AG09309 (cell line): ENCODE results near the gene FIP1L1.
A peak's percentile ranks its signal among the peaks of the same experiment; 100 is the strongest.
"Not testable (repeated sequence)": the region's sequence is repeated elsewhere in the genome, so short reads cannot be mapped to it uniquely, and the experiment has no call there.

Experiments
- DNase-seq: peaks from one replicate; pipeline ENCODE4 v3.0.0-alpha.2; 2010; ENCODE audit warnings: low read depth
- H3K4me3 ChIP-seq: 2 replicates; pipeline ENCODE4 v1.5.1; 2011; ENCODE audit warnings: mild to moderate bottlenecking, low read depth, low read length, moderate library complexity; ENCODE audit not compliant: control insufficient read depth
- CTCF ChIP-seq: IDR thresholded peaks from 2 replicates; pipeline ENCODE4 v1.5.1; 2011; ENCODE audit warnings: mild to moderate bottlenecking, low read depth, low read length, inconsistent platforms; ENCODE audit not compliant: insufficient read depth, control insufficient read depth; ENCODE audit errors: missing control alignments

Gene FIP1L1

GRCh38 chr4:53377319-53378170 lies at the start of gene FIP1L1:
FIP1L1 (plus strand) TSS chr4:53377641; CDS start chr4:53377839, 198 bp downstream.
- DNase-seq: peak; percentile 54
- no peak for TF ChIP-seq CTCF
- peak within 1 kb of the TSS; percentile 98 for H3K4me3 ChIP-seq

- not testable (repeated sequence) for DNase-seq
Observed at GRCh38 chr4:53334916-53335315, 42.5 kb upstream of the FIP1L1 start.

GRCh38 chr4:53340145-53340544 lies 37.3 kb upstream of the FIP1L1 start:
- not testable (repeated sequence) for H3K4me3 ChIP-seq, DNase-seq

More at GRCh38 chr4:53334916-53335315, 42.5 kb upstream of the FIP1L1 start:
- not testable (repeated sequence) for H3K4me3 ChIP-seq

- not testable (repeated sequence) for DNase-seq, H3K4me3 ChIP-seq
Observed at GRCh38 chr4:53346392-53346791, 31.0 kb upstream of the FIP1L1 start.

GRCh38 chr4:53346920-53347852 lies 30.3 kb upstream of the FIP1L1 start:
- peak; percentile 29 for DNase-seq
- no peak overlapping the region for H3K4me3 ChIP-seq
- peak; percentile 16 for TF ChIP-seq CTCF

- no peak overlapping the region for H3K4me3 ChIP-seq
- no peak for DNase-seq
- TF ChIP-seq CTCF: no peak
Observed at GRCh38 chr4:53348046-53348445, 29.4 kb upstream of the FIP1L1 start.

GRCh38 chr4:53349091-53349491 lies 28.4 kb upstream of the FIP1L1 start:
- no peak for TF ChIP-seq CTCF
- no peak for DNase-seq
- no peak overlapping the region for H3K4me3 ChIP-seq
